Raji (cell line): ENCODE data around the gene CLDN16.

Source experiments
- POLR2A ChIP-seq: IDR thresholded peaks from 2 replicates; pipeline ENCODE4 v1.6.1; 2011; ENCODE audit warnings: low read depth, low read length, control low read depth; ENCODE audit not compliant: insufficient read depth

The CLDN16 gene

DNA sequence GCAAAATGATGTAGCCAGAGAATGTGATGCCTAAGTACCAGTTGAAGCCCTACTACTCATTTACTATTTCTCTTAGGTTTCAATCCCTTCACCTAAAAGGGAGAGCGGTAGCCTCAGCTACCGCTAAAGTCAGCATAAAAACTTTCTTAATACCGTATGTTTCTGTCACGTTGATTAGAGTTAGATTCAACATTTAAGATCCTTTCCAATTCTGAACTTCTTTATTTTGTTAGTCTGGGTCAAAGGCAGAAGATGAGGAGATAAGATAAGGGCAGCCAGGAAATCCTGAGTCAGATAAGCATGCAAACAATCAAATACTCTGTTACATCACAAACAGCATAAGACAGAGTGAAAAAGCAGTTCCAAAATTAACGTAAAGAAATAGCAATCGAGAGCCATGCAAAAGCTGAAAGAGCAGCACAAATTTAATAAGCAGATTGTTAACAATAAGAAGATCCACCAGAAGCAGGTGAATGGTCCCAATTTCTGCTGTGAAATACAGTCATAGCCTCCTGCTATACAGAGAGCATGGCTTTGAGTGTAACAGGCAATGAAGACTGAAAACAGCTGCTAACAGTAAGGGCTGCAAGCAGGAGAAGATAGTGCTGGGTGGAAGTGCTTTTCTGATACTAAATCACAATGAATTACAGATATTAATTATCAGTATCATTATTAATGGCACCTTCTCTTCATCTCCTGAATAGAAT is 58.8 kb downstream of the CLDN16 start:
- no peak for TF ChIP-seq POLR2A

DNA sequence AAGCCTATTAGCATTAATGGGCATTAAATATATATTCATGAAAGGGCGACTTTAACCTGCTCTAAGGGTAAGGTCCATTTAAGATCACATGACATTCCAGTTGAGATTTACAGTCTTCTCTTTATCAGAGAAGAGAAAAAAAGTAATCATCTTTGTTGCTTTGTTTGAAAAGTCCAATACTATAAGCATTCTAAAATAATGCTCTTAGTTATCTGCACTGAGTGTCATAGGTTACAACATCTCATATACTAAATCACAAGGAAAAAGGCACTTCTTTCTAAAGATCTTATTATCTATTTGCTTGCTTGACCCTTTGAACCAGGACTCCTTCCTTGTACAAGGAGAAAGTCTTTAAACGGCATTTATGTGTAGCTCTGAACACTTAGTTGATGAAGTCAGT is 60.3 kb downstream of the CLDN16 start:
- no peak for TF ChIP-seq POLR2A

DNA sequence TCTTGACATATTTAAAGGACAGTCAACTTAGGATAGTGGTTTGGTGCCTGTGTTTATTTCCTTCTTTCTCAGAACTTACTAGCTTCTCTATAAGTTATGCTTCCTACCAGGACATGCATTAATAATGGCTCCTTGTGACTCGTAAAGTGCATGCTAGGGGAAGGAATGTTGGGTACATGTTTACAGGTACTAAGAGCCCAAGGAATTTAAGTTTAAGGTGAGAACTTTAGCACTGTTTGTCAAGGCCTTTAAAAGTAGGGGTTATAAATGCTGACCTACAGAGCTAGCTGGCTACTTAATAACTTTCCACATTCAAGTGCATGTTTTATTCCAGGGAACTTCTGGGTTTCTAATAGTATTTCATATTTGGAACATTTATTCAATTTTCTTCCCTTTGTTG is 61.8 kb downstream of the CLDN16 start, which contains the start of gene TMEM207:
Gene TMEM207 (minus strand): TSS at position 101 of the 400 bp plus-strand sequence. CDS start 92 bp downstream, at position 9.
- TF ChIP-seq POLR2A, result no peak

DNA sequence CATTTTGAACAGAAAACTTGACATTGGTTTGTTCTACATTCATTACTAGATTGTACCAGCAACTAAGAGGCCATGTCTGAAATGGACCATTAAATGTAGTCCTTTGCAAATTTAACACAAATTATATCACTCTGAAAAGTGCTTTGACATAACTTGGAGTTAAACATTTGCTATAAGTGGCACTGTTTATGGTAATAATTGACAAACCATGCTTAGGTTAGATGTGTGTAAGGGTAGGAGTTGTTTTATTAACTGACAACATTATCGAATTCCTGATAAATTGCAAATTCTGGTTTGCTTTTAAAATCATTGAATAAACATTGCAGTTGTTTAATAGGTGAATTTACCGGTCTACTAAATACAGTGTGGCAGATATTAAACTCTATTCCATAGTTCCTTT is 67.9 kb downstream of the CLDN16 start:
- no peak for TF ChIP-seq POLR2A

DNA sequence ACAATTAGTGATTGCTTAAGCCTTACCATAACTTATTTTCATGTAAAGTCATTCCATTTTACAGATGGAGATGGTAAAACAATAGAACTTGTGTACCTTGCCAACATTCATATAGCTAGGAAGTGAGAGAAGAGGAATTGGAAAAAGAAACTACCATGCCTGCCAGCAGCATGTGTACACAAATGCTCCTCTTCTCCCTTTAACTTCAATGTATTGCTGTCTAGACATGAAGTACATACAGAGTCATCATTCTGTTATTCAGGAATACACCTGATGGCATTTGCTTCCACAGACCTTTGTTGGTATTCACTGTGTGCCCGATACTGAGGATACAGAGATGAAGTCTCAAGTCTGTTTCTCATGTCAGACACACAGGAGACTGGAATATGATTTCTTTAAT is 68.8 kb downstream of the CLDN16 start:
- no peak for TF ChIP-seq POLR2A

DNA sequence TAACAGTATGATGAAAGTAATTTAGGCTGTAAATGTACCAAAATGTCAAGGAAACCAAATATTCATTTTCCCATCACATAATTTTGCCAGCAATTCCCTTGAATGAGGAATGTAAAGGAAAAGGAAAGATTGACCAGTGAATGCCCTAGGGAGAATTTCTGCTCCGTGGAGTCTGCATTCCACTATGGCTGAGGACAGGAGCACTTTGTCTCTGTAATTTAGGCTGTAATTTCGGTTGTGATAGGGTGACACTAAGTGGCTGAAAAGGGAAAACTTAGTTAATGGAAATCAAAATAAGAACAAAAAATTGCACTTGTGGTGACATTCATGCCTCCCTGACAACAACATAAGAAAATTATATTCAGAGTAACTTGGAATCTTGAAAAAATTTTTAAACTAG is 70.1 kb downstream of the CLDN16 start:
- TF ChIP-seq POLR2A, result no peak
